ENCODE data around the gene ACVRL1. TPM values are rescaled to one million over a fixed set of nuclear protein-coding genes. Genes with fewer than 3 reads are reported as not detected.

The ACVRL1 gene
- total RNA-seq, 5 donors from 2014 or later (not counting 1 experiment from before 2014, with no cell fraction given) = 0.16 to 0.58 (median 0.23) TPM; not detected in 2

GRCh38 chr12:51908876-51909592, 1.7 kb downstream of the ACVRL1 start:
- Histone ChIP-seq H3K4me3 (ENCODE audit: control insufficient read depth in 1 of 2, extremely low read depth in 1 of 2, low read length in 1 of 2) (no peak overlapping the region), H3K4me1 (ENCODE audit: control insufficient read depth in 1 of 2, extremely low read depth in 1 of 2, insufficient read depth in 2 of 2, low read length in 2 of 2) (no peaks in the 10 kb centered on the region), H3K27me3 (replicated peaks in 1 of 2; ENCODE audit: control insufficient read depth in 2 of 2, extremely low read depth in 1 of 2, insufficient read depth in 2 of 2, low read length in 1 of 2) (peaks cover 0 to 51% of the 10 kb centered on the region in 2 experiments), H3K27ac (ENCODE audit: low read length) (no peak overlapping the region), H3K36me3 (ENCODE audit: control insufficient read depth in 2 of 2, extremely low read depth in 1 of 2, insufficient read depth in 1 of 2, low read length in 1 of 2) (no peaks in the 10 kb centered on the region), H3K9me3 (no peaks in the 10 kb centered on the region)
- CTCF ChIA-PET = no interaction called here
- Mint-ChIP-seq H3K27ac (no peak overlapping the region), H3K4me1 (peaks cover 2 to 7% (median 4%) of the 10 kb centered on the region in 3 donors), H3K9me3 (no peaks in the 10 kb centered on the region), H3K27me3 (peaks cover 27 to 28% of the 10 kb centered on the region in 2 donors), H3K36me3 (no peaks in the 10 kb centered on the region), H3K4me3 (no peak overlapping the region)
- 93% methylated on average over 4 of the region's 9 CpGs for WGBS (ENCODE audit: insufficient coverage)
- no peak for DNase-seq
- POLR2A ChIA-PET = no interaction called here
- no peak for ATAC-seq (replicated peaks in 1 of 4)

- ChIA-PET CTCF (no interaction called here), POLR2A (no interaction called here)
- H3K9me3 Mint-ChIP-seq = no peaks in the 10 kb centered on the region
- no peak overlapping the region for H3K27ac Mint-ChIP-seq
- H3K4me1 Mint-ChIP-seq = peaks cover 2 to 7% (median 4%) of the 10 kb centered on the region in 3 donors
- no peak overlapping the region for H3K4me3 Mint-ChIP-seq
- DNase-seq = no peak
- H3K4me3 ChIP-seq (ENCODE audit: control insufficient read depth in 1 of 2, extremely low read depth in 1 of 2, low read length in 1 of 2) = no peak overlapping the region
- H3K27me3 Mint-ChIP-seq = peaks cover 27% of the 10 kb centered on the region in 2 donors
- no peaks in the 10 kb centered on the region for H3K36me3 ChIP-seq (ENCODE audit: control insufficient read depth in 2 of 2, extremely low read depth in 1 of 2, insufficient read depth in 1 of 2, low read length in 1 of 2)
- ATAC-seq (replicated peaks in 1 of 4) = no peak
- H3K36me3 Mint-ChIP-seq = no peaks in the 10 kb centered on the region
- H3K27me3 ChIP-seq (replicated peaks in 1 of 2; ENCODE audit: control insufficient read depth in 2 of 2, extremely low read depth in 1 of 2, insufficient read depth in 2 of 2, low read length in 1 of 2) = peaks cover 0 to 53% of the 10 kb centered on the region in 2 experiments
- H3K9me3 ChIP-seq = no peaks in the 10 kb centered on the region
- no peaks in the 10 kb centered on the region for H3K4me1 ChIP-seq (ENCODE audit: control insufficient read depth in 1 of 2, extremely low read depth in 1 of 2, insufficient read depth in 2 of 2, low read length in 2 of 2)
- WGBS (ENCODE audit: insufficient coverage) = 74% methylated on average over 3 of the region's 6 CpGs
- H3K27ac ChIP-seq (ENCODE audit: low read length) = no peak overlapping the region
These were observed 2.9 kb downstream of the ACVRL1 start for GRCh38 chr12:51910168-51910567.

- ChIA-PET CTCF (no interaction called here), POLR2A (interaction anchor here in 1 of 2 donors (0.5 kb wide), 1 partner anchor 118 kb away, joined by 6 read pairs; no protein-coding TSS in a partner anchor)
- no peaks in the 10 kb centered on the region for H3K36me3 Mint-ChIP-seq
- H3K4me1 Mint-ChIP-seq = peaks cover 2 to 7% (median 4%) of the 10 kb centered on the region in 3 donors
- DNase-seq = no peak
- Histone ChIP-seq H3K27me3 (replicated peaks in 1 of 2; ENCODE audit: control insufficient read depth in 2 of 2, extremely low read depth in 1 of 2, insufficient read depth in 2 of 2, low read length in 1 of 2) (peaks cover 0 to 52% of the 10 kb centered on the region in 2 experiments), H3K27ac (ENCODE audit: low read length) (no peak overlapping the region), H3K4me3 (ENCODE audit: control insufficient read depth in 1 of 2, extremely low read depth in 1 of 2, low read length in 1 of 2) (no peak overlapping the region), H3K4me1 (ENCODE audit: control insufficient read depth in 1 of 2, extremely low read depth in 1 of 2, insufficient read depth in 2 of 2, low read length in 2 of 2) (no peaks in the 10 kb centered on the region), H3K36me3 (ENCODE audit: control insufficient read depth in 2 of 2, extremely low read depth in 1 of 2, insufficient read depth in 1 of 2, low read length in 1 of 2) (no peaks in the 10 kb centered on the region), H3K9me3 (no peaks in the 10 kb centered on the region)
- 76% methylated on average over 3 of the region's 3 CpGs for WGBS (ENCODE audit: insufficient coverage)
- peaks cover 23 to 27% of the 10 kb centered on the region in 2 donors for H3K27me3 Mint-ChIP-seq
- H3K9me3 Mint-ChIP-seq = no peaks in the 10 kb centered on the region
- H3K27ac Mint-ChIP-seq = no peak overlapping the region
- no peak for ATAC-seq (replicated peaks in 1 of 4)
- no peak overlapping the region for H3K4me3 Mint-ChIP-seq
These were observed 3.4 kb downstream of the ACVRL1 start for GRCh38 chr12:51910691-51911090.

GRCh38 chr12:51911307-51911706, 4.0 kb downstream of the ACVRL1 start:
- Histone ChIP-seq H3K27me3 (replicated peaks in 1 of 2; ENCODE audit: control insufficient read depth in 2 of 2, extremely low read depth in 1 of 2, insufficient read depth in 2 of 2, low read length in 1 of 2) (peaks cover 0 to 52% of the 10 kb centered on the region in 2 experiments), H3K4me1 (ENCODE audit: control insufficient read depth in 1 of 2, extremely low read depth in 1 of 2, insufficient read depth in 2 of 2, low read length in 2 of 2) (no peaks in the 10 kb centered on the region), H3K4me3 (ENCODE audit: control insufficient read depth in 1 of 2, extremely low read depth in 1 of 2, low read length in 1 of 2) (no peak overlapping the region), H3K36me3 (ENCODE audit: control insufficient read depth in 2 of 2, extremely low read depth in 1 of 2, insufficient read depth in 1 of 2, low read length in 1 of 2) (no peaks in the 10 kb centered on the region), H3K9me3 (no peaks in the 10 kb centered on the region), H3K27ac (ENCODE audit: low read length) (no peak overlapping the region)
- Mint-ChIP-seq H3K9me3 (no peaks in the 10 kb centered on the region), H3K27ac (no peak overlapping the region), H3K4me1 (peaks cover 2 to 7% (median 4%) of the 10 kb centered on the region in 3 donors), H3K4me3 (no peak overlapping the region), H3K36me3 (no peaks in the 10 kb centered on the region), H3K27me3 (peaks cover 20 to 23% of the 10 kb centered on the region in 2 donors)
- 84% methylated on average over 4 of the region's 6 CpGs for WGBS (ENCODE audit: insufficient coverage)
- CTCF ChIA-PET = no interaction called here
- ATAC-seq (replicated peaks in 1 of 4) (no peak), DNase-seq (no peak)
- POLR2A ChIA-PET = interaction anchor here in 1 of 2 donors (0.5 kb wide), 1 partner anchor 119 kb away, joined by 6 read pairs; no protein-coding TSS in a partner anchor

GRCh38 chr12:51911788-51912711, 4.7 kb downstream of the ACVRL1 start:
- peaks cover 17 to 19% of the 10 kb centered on the region in 2 donors for H3K27me3 Mint-ChIP-seq
- Histone ChIP-seq H3K27me3 (replicated peaks in 1 of 2; ENCODE audit: control insufficient read depth in 2 of 2, extremely low read depth in 1 of 2, insufficient read depth in 2 of 2, low read length in 1 of 2) (peaks cover 0 to 45% of the 10 kb centered on the region in 2 experiments), H3K36me3 (ENCODE audit: control insufficient read depth in 2 of 2, extremely low read depth in 1 of 2, insufficient read depth in 1 of 2, low read length in 1 of 2) (no peaks in the 10 kb centered on the region), H3K9me3 (no peaks in the 10 kb centered on the region), H3K27ac (ENCODE audit: low read length) (no peak overlapping the region), H3K4me1 (ENCODE audit: control insufficient read depth in 1 of 2, extremely low read depth in 1 of 2, insufficient read depth in 2 of 2, low read length in 2 of 2) (no peaks in the 10 kb centered on the region), H3K4me3 (ENCODE audit: control insufficient read depth in 1 of 2, extremely low read depth in 1 of 2, low read length in 1 of 2) (no peak overlapping the region)
- H3K27ac Mint-ChIP-seq = no peak overlapping the region
- no peak overlapping the region for H3K4me3 Mint-ChIP-seq
- no peak for DNase-seq
- ChIA-PET CTCF (no interaction called here), POLR2A (no interaction called here)
- ATAC-seq (replicated peaks in 1 of 4) = no peak
- H3K4me1 Mint-ChIP-seq = peaks cover 2 to 7% (median 4%) of the 10 kb centered on the region in 3 donors
- 94% methylated on average over 3 of the region's 8 CpGs for WGBS (ENCODE audit: insufficient coverage)
- no peaks in the 10 kb centered on the region for H3K9me3 Mint-ChIP-seq
- H3K36me3 Mint-ChIP-seq = no peaks in the 10 kb centered on the region

Data from T-cell (primary cell).